IMR-90 (cell line): ENCODE data around the gene KIF9. TPM values are rescaled to one million over a fixed set of nuclear protein-coding genes. Genes with fewer than 3 reads are reported as not detected.

Experiments
- ATAC-seq: fragments of 200-7000 bp; cut with Tn5 transposase; 2 replicates; pipeline ENCODE4 v1.9.1; 2020; ENCODE audit warnings: low read depth, mild to moderate bottlenecking, moderate library complexity
- BruUV-seq: library from RNA; stranded (reverse); fragments of 400-500 nt; replicated peaks from 2 replicates; lab custom pipeline; 2021; lab: Mats Ljungman, UMichigan
- CTCF ChIA-PET: fragments of 300-600 bp; formaldehyde crosslinking; extraction: SDS; loops from one replicate; lab custom pipeline; 2021; ENCODE audit warnings: antibody characterized with exemption; lab: Yijun Ruan, JAX
- POLR2A ChIA-PET: fragments of 300-600 bp; sonication (Branson Sonifier 250); formaldehyde crosslinking; loops from one replicate; lab custom pipeline; 2022; ENCODE audit warnings: antibody characterized with exemption; ENCODE audit not compliant: unreplicated experiment; lab: Charles Lee
- DNase-seq: peaks from one replicate; pipeline ENCODE4 v3.0.0; 2013
- H2AFZ ChIP-seq: replicated peaks from 2 replicates; pipeline ENCODE3; 2013; ENCODE audit warnings: low read length, mild to moderate bottlenecking; ENCODE audit not compliant: poor library complexity
- H2AK5ac ChIP-seq: 2 replicates; pipeline ENCODE4 v1.6.1; 2013; ENCODE audit warnings: low read depth, low read length, inconsistent platforms
- H2AK9ac ChIP-seq: replicated peaks from 2 replicates; pipeline ENCODE3; 2013; ENCODE audit warnings: mild to moderate bottlenecking, low read depth, low read length, moderate library complexity; ENCODE audit not compliant: poor library complexity
- H2BK120ac ChIP-seq: 2 replicates; pipeline ENCODE4 v1.6.1; 2013; ENCODE audit warnings: low read depth, low read length, inconsistent platforms
- H2BK15ac ChIP-seq: 3 replicates; pipeline ENCODE4 v1.6.1; 2013; ENCODE audit warnings: low read depth, low read length, inconsistent platforms
- H2BK20ac ChIP-seq: 2 replicates; pipeline ENCODE4 v1.6.1; 2013; ENCODE audit warnings: low read depth, mild to moderate bottlenecking, inconsistent platforms, low read length, moderate library complexity
- H2BK5ac ChIP-seq: 2 replicates; pipeline ENCODE4 v1.6.1; 2013; ENCODE audit warnings: mild to moderate bottlenecking, low read depth, low read length, inconsistent platforms; ENCODE audit not compliant: poor library complexity, severe bottlenecking
- H3K14ac ChIP-seq: replicated peaks from 2 replicates; pipeline ENCODE4 v1.6.1; 2013; ENCODE audit warnings: low read depth, low read length, inconsistent platforms
- H3K18ac ChIP-seq: 2 replicates; pipeline ENCODE4 v1.6.1; 2013; ENCODE audit warnings: low read depth, low read length, control low read depth
- H3K23ac ChIP-seq: 2 replicates; pipeline ENCODE4 v1.6.1; 2013; ENCODE audit warnings: low read depth, low read length, inconsistent platforms
- H3K27ac ChIP-seq: 2 replicates; pipeline ENCODE4 v1.5.1; 2013; ENCODE audit warnings: mild to moderate bottlenecking, control low read depth, low read length; ENCODE audit not compliant: insufficient read depth
- H3K27me3 ChIP-seq: 2 replicates; pipeline ENCODE4 v1.6.1; 2013; ENCODE audit warnings: low read length; ENCODE audit not compliant: control insufficient read depth, insufficient read depth
- H3K36me3 ChIP-seq: 2 replicates; pipeline ENCODE4 v1.6.1; 2013; ENCODE audit warnings: low read length, mixed read lengths; ENCODE audit not compliant: control insufficient read depth, insufficient read depth
- H3K4ac ChIP-seq: 2 replicates; pipeline ENCODE4 v1.6.1; 2013; ENCODE audit warnings: low read depth, low read length, inconsistent platforms
- H3K4me1 ChIP-seq: 2 replicates; pipeline ENCODE4 v1.6.1; 2013; ENCODE audit warnings: low read length, mixed read lengths; ENCODE audit not compliant: control insufficient read depth, insufficient read depth
- H3K4me2 ChIP-seq: 2 replicates; pipeline ENCODE4 v1.6.1; 2013; ENCODE audit warnings: low read depth, mild to moderate bottlenecking, control low read depth, low read length, moderate library complexity
- H3K4me3 ChIP-seq: 2 replicates; pipeline ENCODE4 v1.5.1; 2013; ENCODE audit warnings: low read depth, mild to moderate bottlenecking, control low read depth, low read length, moderate library complexity; ENCODE audit not compliant: insufficient read depth
- H3K56ac ChIP-seq: 2 replicates; pipeline ENCODE4 v1.6.1; 2013; ENCODE audit warnings: low read length, inconsistent platforms; ENCODE audit not compliant: insufficient read depth; ENCODE audit errors: extremely low read depth
- H3K79me1 ChIP-seq, 2 experiments: 2 replicates each; pipeline ENCODE4 v1.6.1; 2013; ENCODE audit warnings: low read length in 2 of 2, inconsistent platforms in 1 of 2, low read depth in 1 of 2
- H3K9ac ChIP-seq: 2 replicates; pipeline ENCODE4 v1.6.1; 2013; ENCODE audit warnings: low read depth, low read length, control low read depth
- H3K9me1 ChIP-seq: 2 replicates; pipeline ENCODE4 v1.6.1; 2013; ENCODE audit warnings: low read length, inconsistent platforms; ENCODE audit not compliant: insufficient read depth
- H3K9me3 ChIP-seq: 2 replicates; pipeline ENCODE4 v1.6.1; 2013; ENCODE audit warnings: low read length; ENCODE audit not compliant: control insufficient read depth, insufficient read depth
- H4K20me1 ChIP-seq: 2 replicates; pipeline ENCODE4 v1.6.1; 2013; ENCODE audit warnings: low read length, inconsistent platforms; ENCODE audit not compliant: insufficient read depth
- H4K5ac ChIP-seq: 2 replicates; pipeline ENCODE4 v1.6.1; 2013; ENCODE audit warnings: mild to moderate bottlenecking, low read depth, low read length, control low read depth
- H4K8ac ChIP-seq, 2 experiments: 2 replicates each; pipeline ENCODE4 v1.6.1; 2013; ENCODE audit warnings: low read depth in 2 of 2, low read length in 2 of 2, control low read depth in 1 of 2, inconsistent platforms in 1 of 2
- H4K91ac ChIP-seq: 2 replicates; pipeline ENCODE4 v1.6.1; 2013; ENCODE audit warnings: low read depth, low read length, inconsistent platforms; ENCODE audit not compliant: insufficient read depth
- CEBPB ChIP-seq: IDR thresholded peaks from 2 replicates; pipeline ENCODE4 v1.6.1; 2012; ENCODE audit warnings: low read depth, low read length, improper control_type of control experiment
- MAZ ChIP-seq: IDR thresholded peaks from 2 replicates; pipeline ENCODE4 v1.6.1; 2012; ENCODE audit warnings: low read depth, mild to moderate bottlenecking, low read length, improper control_type of control experiment, moderate library complexity, borderline replicate concordance
- WGBS, 2 experiments: methylation state at CpG; one replicate each; pipeline versions ENCODE4 v1.1.5 to v1.1.7; 2013; ENCODE audit warnings: missing lambda C conversion rate in 2 of 2; ENCODE audit not compliant: insufficient read length in 1 of 2; ENCODE audit errors: extremely low coverage in 2 of 2; 5-methylcytosine and 5-hydroxymethylcytosine counted together
- dilution Hi-C: fragments of 300-500 bp; cut with HindIII; formaldehyde crosslinking; loops from one replicate; pipeline ENCODE4 v1.14.3; 2018; ENCODE audit warnings: low sequenced_read_pairs; ENCODE audit not compliant: unreplicated experiment
- in situ Hi-C: fragments of 300-500 bp; cut with MboI; formaldehyde crosslinking; loops from 3 replicates; pipeline ENCODE4 v1.14.3; 2019; ENCODE audit warnings: low sequenced_read_pairs, inconsistent platforms, mixed read lengths
- intact Hi-C: fragments of 100-400 bp; cut with micrococcal nuclease; formaldehyde crosslinking; loops from 2 replicates; pipeline ENCODE4 v1.10.0; 2022
- polyA plus RNA-seq, 3 experiments: library from polyadenylated mRNA; depleted of rRNA; stranded (reverse); fragments of >200 nt; gene quantifications; 2 replicates each; pipeline ENCODE4 v1.2.3, GENCODE V29; 2012; ENCODE audit warnings: low replicate concordance in 1 of 3
- total RNA-seq: library from RNA; depleted of rRNA; stranded (reverse); fragments of >200 nt; gene quantifications from 2 replicates; pipeline ENCODE4 v1.2.3, GENCODE V29; 2012

Gene KIF9
- total and polyA plus RNA-seq, 2 of the 4 experiments (the other 2 are of a cell fraction), result 1.8 to 5.0 TPM

DNA sequence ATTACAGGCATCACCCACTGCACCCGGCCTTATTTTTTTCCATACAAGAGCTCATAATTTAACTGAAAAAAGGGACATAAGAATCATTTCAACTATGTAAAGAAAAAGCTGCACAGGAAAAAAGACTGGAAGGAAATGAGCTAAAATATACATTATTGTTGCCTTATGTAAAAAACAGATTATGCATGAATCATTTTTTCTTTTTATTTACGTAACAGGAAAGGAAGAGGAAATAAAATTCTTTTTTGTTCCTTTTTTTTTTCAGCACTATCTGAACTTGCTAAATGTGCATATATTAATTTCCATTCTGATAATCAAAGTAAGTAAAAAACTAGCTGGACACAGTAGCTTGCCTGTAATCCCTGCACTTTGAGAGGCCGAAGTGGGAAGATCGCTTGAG is 12.1 kb downstream of the KIF9 start:
- POLR2A ChIA-PET, result no interaction called here
- no TSS peak for BruUV-seq
- H2BK15ac ChIP-seq, result no peak overlapping the region

More for the DNA sequence above, 12.1 kb downstream of the KIF9 start:
- DNase-seq, result no peak
- no CpG with 5 or more reads among the region's 4 CpGs for WGBS, 2 experiments
- Histone ChIP-seq H3K36me3 (no peaks in the 10 kb centered on the region), H3K9me3 (no peaks in the 10 kb centered on the region), H2BK120ac (no peak overlapping the region), H3K79me1 (no peaks in the 10 kb centered on the region), H3K9me1 (no peaks in the 10 kb centered on the region), H3K9ac (no peak overlapping the region), H3K56ac (no peak overlapping the region), H2BK20ac (no peak overlapping the region), H3K4me3 (no peak overlapping the region), H4K5ac (no peak overlapping the region), H3K23ac (no peak overlapping the region), H2AK5ac (no peak overlapping the region), H2AFZ (no peak overlapping the region), H3K4me1 (peaks cover 5% of the 10 kb centered on the region), H3K4me2 (no peak overlapping the region), H3K4ac (no peak overlapping the region), H3K27me3 (no peaks in the 10 kb centered on the region), H2AK9ac (no peak overlapping the region), H3K14ac (no peak overlapping the region), H4K8ac (no peak overlapping the region), H2BK5ac (no peak overlapping the region), H4K91ac (no peak overlapping the region), H4K20me1 (no peaks in the 10 kb centered on the region), H3K18ac (no peak overlapping the region), H3K27ac (no peak overlapping the region)
- TF ChIP-seq MAZ, result no peak
- no peak for TF ChIP-seq CEBPB
- in situ Hi-C loops (no loop called here), dilution Hi-C loops (no loop called here), intact Hi-C loops (no loop called here)
- ATAC-seq, result no peak
- CTCF ChIA-PET, result interaction anchor here (0.6 kb wide), 2 partner anchors 22 to 1320 kb away, joined by 4 read pairs; no protein-coding TSS in a partner anchor
